Heart left ventricle (tissue), 16 donors: ENCODE data around the gene SLC30A3. TPM values are rescaled to one million over a fixed set of nuclear protein-coding genes. Genes with fewer than 3 reads are reported as not detected.
A peak's percentile ranks its signal among the peaks of the same experiment; 100 is the strongest.

Experiments used
- ATAC-seq, 4 donors: fragments of 200-7000 bp; cut with Tn5 transposase; one replicate each; pipeline ENCODE4 v1.9.1; 2020 to 2022; ENCODE audit warnings: moderate library complexity in 4 of 4, mild to moderate bottlenecking in 3 of 4, moderate number of reproducible peaks in 1 of 4
- DNase-seq, 5 donors: peaks; one replicate each; pipeline ENCODE4 v3.0.0-alpha.2; 2020
- H3K27ac ChIP-seq, 12 donors: fragments of 200-600 bp; sonication (generic) in 4 of 12; one replicate each; pipeline versions ENCODE4 v1.5.0 to v1.8.0; 2016 to 2022; ENCODE audit warnings: mild to moderate bottlenecking in 2 of 12
- H3K27me3 ChIP-seq, 9 donors: fragments of 200-600 bp; sonication (generic) in 2 of 9; one replicate each; pipeline versions ENCODE4 v1.5.1 to v1.8.0; 2016 to 2022; ENCODE audit warnings: mild to moderate bottlenecking in 3 of 9
- H3K36me3 ChIP-seq, 9 donors: fragments of 200-600 bp; sonication (generic) in 2 of 9; one replicate each; pipeline versions ENCODE4 v1.5.0 to v1.8.0; 2018 to 2022; ENCODE audit warnings: mild to moderate bottlenecking in 2 of 9
- H3K4me1 ChIP-seq, 12 donors: fragments of 200-600 bp; sonication (generic) in 4 of 12; one replicate each; pipeline versions ENCODE4 v1.5.0 to v1.8.0; 2016 to 2022; ENCODE audit warnings: mild to moderate bottlenecking in 3 of 12
- H3K4me3 ChIP-seq, 12 donors: fragments of 200-600 bp; sonication (generic) in 4 of 12; one replicate each; pipeline versions ENCODE4 v1.5.0 to v1.8.0; 2017 to 2022; ENCODE audit warnings: mild to moderate bottlenecking in 9 of 12, moderate library complexity in 4 of 12
- H3K9me3 ChIP-seq, 12 donors: fragments of 200-600 bp; sonication (generic) in 4 of 12; one replicate each; pipeline versions ENCODE4 v1.5.0 to v1.8.0; 2016 to 2022; ENCODE audit warnings: mild to moderate bottlenecking in 1 of 12
- POLR2A ChIP-seq, 2 donors: fragments of 450-650 bp; IDR thresholded peaks; one replicate each; pipeline ENCODE4 v1.6.1; 2017; ENCODE audit warnings: antibody characterized with exemption in 2 of 2, mild to moderate bottlenecking in 2 of 2, moderate library complexity in 2 of 2
- WGBS, 4 donors: extraction: QIAGEN DNeasy Blood & Tissue Kit in 2 of 4; methylation state at CpG; one replicate each; pipeline versions ENCODE4 v1.1.5 to v1.1.7; 2013 to 2018; 5-methylcytosine and 5-hydroxymethylcytosine counted together
- intact Hi-C, 10 donors: fragments of 100-400 bp; cut with DNase I; formaldehyde crosslinking; loops; one replicate each; pipeline versions ENCODE4 v1.11.1 to v1.14.2; 2022
- polyA plus RNA-seq, 2 donors: library from polyadenylated mRNA; stranded (reverse); fragments of 200-250 nt; gene quantifications; one replicate each; pipeline ENCODE4 v1.2.3, GENCODE V29; 2013
- total RNA-seq, 9 donors: library from RNA; depleted of rRNA in 2 of 9; stranded (reverse); fragments of >200 nt in 2 of 9; fragmentation: NEBNext Ultra II Directional in 3 of 9; extraction: Animal tissue kit (Norgen Biotek cat#: 25700) in 3 of 9; gene quantifications; one replicate each; pipeline versions ENCODE4 v1.1.0 to v1.2.4, GENCODE V29; 2016 to 2023
- TF ChIP-seq, protein P1 (sequence below), 12 donors: fragments of 200-600 bp; sonication (generic) in 4 of 12; IDR thresholded peaks; one replicate each; pipeline versions ENCODE4 v1.5.0 to v1.8.0; 2018 to 2022; ENCODE audit warnings: antibody characterized with exemption in 12 of 12, mild to moderate bottlenecking in 5 of 12
- donor health status: ischemic (EF 13 %, LVEDD 7.1; RV severe dilation, severe dysfunction).
- donor health status: healthy with polysubstance abuse.
- donor health status: DM: no; HTN: yes; CAD: no.
- donor health status: DM: no; HTN: no; CAD: no.
- donor health status: ischemic (EF 25% LVEDD 6.9; RV normal size, moderate dysfunction).
- donor health status: ischemic (EF 25% LVEDD 5.7; RV mildly dilated, moderate dysfunction).
- donor health status: healthy.
- donor health status: DM: yes; HTN: yes; CAD: no.
- donor health status: ischemic (EF 35%, LVEDD 5.7; RV mildly dilated, moderate dysfunction).
- donor health status: nonischemic (EF 11% LVEDD 7.7; RV severe dilation, severe dysfunction).
- donor health status: DM: yes; HTN: yes; CAD: no.
- donor health status: PGD.
- donor health status: ischemic (EF 29% LVEDD 5.4; RV normal size, mild dysfunction).
- donor health status: nonischemic (EF 23%, LVEDD 6.1; RV moderate dilation, normal function).

Gene SLC30A3
- total and polyA plus RNA-seq, 11 donors, result 5.0 to 18.1 (median 9.0) TPM

DNA sequence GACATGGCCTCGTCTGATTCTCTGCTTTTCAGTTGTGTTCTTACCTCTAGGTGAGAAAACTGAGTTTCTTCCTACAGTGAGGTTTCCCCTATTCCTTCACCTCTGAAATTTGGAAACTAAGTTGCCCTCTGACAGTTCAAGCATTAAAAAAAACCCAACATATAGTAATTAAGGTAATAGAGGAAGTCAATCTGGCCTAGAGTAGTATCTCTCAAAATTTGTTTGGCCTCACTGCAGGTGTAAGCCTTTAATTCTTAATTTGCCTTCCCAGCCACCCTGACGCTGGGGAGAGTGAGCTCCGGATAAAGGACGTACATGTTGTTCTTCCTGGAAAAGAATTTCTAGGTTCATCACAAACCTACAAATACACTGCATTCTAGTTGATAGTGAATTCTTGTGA lies 44.2 kb downstream of the SLC30A3 start:
- H3K27me3 ChIP-seq, result no peaks in the 10 kb centered on the region
- H3K27ac ChIP-seq, result no peak overlapping the region
- ATAC-seq (no peak), DNase-seq (no peak)
- 89 to 95% (median 93%) methylated on average over 4 of the region's 4 CpGs for WGBS, 4 donors
- H3K4me1 ChIP-seq, result peaks cover 0 to 22% (median 15%) of the 10 kb centered on the region in 12 donors
- TF ChIP-seq, protein P1, sequence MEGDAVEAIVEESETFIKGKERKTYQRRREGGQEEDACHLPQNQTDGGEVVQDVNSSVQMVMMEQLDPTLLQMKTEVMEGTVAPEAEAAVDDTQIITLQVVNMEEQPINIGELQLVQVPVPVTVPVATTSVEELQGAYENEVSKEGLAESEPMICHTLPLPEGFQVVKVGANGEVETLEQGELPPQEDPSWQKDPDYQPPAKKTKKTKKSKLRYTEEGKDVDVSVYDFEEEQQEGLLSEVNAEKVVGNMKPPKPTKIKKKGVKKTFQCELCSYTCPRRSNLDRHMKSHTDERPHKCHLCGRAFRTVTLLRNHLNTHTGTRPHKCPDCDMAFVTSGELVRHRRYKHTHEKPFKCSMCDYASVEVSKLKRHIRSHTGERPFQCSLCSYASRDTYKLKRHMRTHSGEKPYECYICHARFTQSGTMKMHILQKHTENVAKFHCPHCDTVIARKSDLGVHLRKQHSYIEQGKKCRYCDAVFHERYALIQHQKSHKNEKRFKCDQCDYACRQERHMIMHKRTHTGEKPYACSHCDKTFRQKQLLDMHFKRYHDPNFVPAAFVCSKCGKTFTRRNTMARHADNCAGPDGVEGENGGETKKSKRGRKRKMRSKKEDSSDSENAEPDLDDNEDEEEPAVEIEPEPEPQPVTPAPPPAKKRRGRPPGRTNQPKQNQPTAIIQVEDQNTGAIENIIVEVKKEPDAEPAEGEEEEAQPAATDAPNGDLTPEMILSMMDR (IDR thresholded peaks at IDR 0.05), result no peak
- no peak for TF ChIP-seq POLR2A (IDR thresholded peaks at IDR 0.05)
- H3K36me3 ChIP-seq, result peaks cover 0 to 64% (median 59%) of the 10 kb centered on the region in 9 donors
- intact Hi-C loops, result no loop called here
- peak overlapping the region in 1 of 12 donors; percentile 74 for H3K4me3 ChIP-seq
- no peaks in the 10 kb centered on the region for H3K9me3 ChIP-seq

DNA sequence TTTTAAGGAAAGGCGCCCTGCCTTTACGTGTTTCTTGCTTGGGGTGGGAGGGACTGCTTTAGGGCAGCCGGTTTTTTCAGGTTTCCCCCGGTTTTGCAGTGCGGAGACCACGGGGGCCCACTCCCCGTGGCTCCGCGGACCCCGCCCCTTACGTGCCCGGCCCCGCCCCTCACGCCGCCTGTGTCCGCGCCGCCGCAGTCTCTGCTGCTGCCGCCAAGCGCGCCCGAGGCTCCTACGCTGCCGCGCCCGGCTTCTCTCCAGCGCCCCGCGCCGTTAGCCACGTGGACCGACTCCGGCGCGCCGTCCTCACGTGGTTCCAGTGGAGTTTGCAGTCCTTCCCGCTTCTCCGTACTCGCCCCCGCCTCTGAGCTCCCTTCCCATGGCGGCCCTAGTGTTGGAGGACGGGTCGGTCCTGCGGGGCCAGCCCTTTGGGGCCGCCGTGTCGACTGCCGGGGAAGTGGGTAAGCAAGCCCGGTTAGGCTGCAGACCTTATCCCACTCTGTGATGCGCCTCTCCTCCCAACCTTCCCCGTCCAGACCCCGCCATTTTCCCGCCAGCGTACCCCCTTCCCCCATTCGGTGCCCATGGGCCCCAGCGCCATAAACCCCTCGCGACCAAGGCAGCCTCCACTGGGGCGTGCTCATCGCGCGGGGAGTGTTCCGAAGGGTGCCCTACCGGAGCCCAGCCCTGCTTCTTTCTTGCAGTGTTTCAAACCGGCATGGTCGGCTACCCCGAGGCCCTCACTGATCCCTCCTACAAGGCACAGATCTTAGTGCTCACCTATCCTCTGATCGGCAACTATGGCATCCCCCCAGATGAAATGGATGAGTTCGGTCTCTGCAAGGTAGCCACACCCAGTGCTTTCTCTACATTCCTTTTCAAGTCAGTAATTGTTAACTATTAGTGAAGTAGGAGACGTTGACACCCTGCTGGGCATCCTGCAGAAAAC lies 45.4 kb downstream of the SLC30A3 start, which contains the start of gene CAD:
TSS of gene CAD (plus strand) at position 197 of the 949 bp plus-strand sequence. CDS start at position 380, 183 bp downstream.
- Histone ChIP-seq H3K4me1 (peaks cover 3 to 30% (median 23%) of the 10 kb centered on the region in 12 donors), H3K27me3 (no peaks in the 10 kb centered on the region), H3K36me3 (peaks cover 0 to 55% (median 48%) of the 10 kb centered on the region in 9 donors), H3K9me3 (no peaks in the 10 kb centered on the region), H3K4me3 (peak within 1 kb of the TSS; percentile 33 to 74 (median 66)), H3K27ac (peak within 1 kb of the TSS; percentile 11 to 76 (median 50))
- intact Hi-C loops, result no loop called here
- TF ChIP-seq POLR2A (IDR thresholded peaks at IDR 0.05), result peak in 1 of 2 donors; percentile 48
- TF ChIP-seq, protein P1 (IDR thresholded peaks at IDR 0.05), result peak in 7 of 12 donors; percentile 16 to 36 (median 23)
- 3 to 12% (median 4%) methylated on average over 32 to 72 of the region's 72 CpGs for WGBS, 4 donors
- peak; percentile 70 to 95 (median 94) for ATAC-seq
- DNase-seq, result peak; percentile 84 to 93 (median 87)

DNA sequence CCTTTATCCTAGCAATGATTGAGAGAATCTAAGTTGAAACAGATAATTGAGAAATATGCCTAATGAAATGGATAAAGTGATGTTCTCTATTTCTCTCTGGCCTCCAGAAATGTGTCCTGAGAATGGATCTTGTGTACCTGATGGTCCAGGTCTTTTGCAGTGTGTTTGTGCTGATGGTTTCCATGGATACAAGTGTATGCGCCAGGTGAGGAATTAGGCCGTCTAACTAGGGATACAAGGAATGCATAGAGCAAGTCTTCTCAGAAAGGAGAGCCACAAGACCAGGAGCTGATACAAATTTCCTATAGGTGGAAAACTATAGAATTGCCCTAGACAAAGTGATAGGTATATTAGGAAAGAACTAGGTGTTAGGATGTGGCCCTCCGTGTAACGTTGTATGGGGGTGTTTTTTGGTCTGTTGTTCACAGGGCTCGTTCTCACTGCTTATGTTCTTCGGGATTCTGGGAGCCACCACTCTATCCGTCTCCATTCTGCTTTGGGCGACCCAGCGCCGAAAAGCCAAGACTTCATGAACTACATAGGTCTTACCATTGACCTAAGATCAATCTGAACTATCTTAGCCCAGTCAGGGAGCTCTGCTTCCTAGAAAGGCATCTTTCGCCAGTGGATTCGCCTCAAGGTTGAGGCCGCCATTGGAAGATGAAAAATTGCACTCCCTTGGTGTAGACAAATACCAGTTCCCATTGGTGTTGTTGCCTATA lies 46.3 kb downstream of the SLC30A3 start:
- Histone ChIP-seq H3K9me3 (no peaks in the 10 kb centered on the region), H3K27me3 (no peaks in the 10 kb centered on the region), H3K4me3 (peak overlapping the region in 11 of 12 donors; percentile 33 to 74 (median 66)), H3K27ac (peak overlapping the region in 11 of 12 donors; percentile 18 to 76 (median 53)), H3K4me1 (peaks cover 3 to 30% (median 23%) of the 10 kb centered on the region in 12 donors), H3K36me3 (peaks cover 0 to 46% (median 39%) of the 10 kb centered on the region in 9 donors)
- intact Hi-C loops, result no loop called here
- peak in 1 of 5 donors; percentile 16 for DNase-seq
- TF ChIP-seq POLR2A (IDR thresholded peaks at IDR 0.05), result no peak
- TF ChIP-seq, protein P1 (IDR thresholded peaks at IDR 0.05), result no peak
- WGBS, 4 donors, result 87 to 91% (median 90%) methylated on average over 13 of the region's 13 CpGs
- no peak for ATAC-seq
